HFFc6 (cell line): ENCODE results near the gene C4orf50. TPM values are rescaled to one million over a fixed set of nuclear protein-coding genes. Genes with fewer than 3 reads are reported as not detected.

ENCODE experiments used
- DNase-seq: peaks from one replicate; pipeline ENCODE4 v3.0.0-alpha.2; 2018
- H3K27ac Mint-ChIP-seq: 2 replicates; pipeline ENCODE4 v1.8.0; 2020; ENCODE audit warnings: mild to moderate bottlenecking, mixed read lengths
- H3K27me3 Mint-ChIP-seq: 2 replicates; pipeline ENCODE4 v1.8.0; 2021; ENCODE audit warnings: mild to moderate bottlenecking, moderate library complexity, mixed read lengths; ENCODE audit not compliant: insufficient read depth
- H3K36me3 Mint-ChIP-seq: 2 replicates; pipeline ENCODE4 v1.8.0; 2021; ENCODE audit warnings: low read depth, mixed read lengths
- H3K4me1 Mint-ChIP-seq: 2 replicates; pipeline ENCODE4 v1.8.0; 2020; ENCODE audit warnings: low read depth, mixed read lengths
- H3K4me3 Mint-ChIP-seq: 2 replicates; pipeline ENCODE4 v1.8.0; 2020; ENCODE audit warnings: mild to moderate bottlenecking, moderate library complexity, mixed read lengths
- H3K9me3 Mint-ChIP-seq: 2 replicates; pipeline ENCODE4 v1.8.0; 2020; ENCODE audit warnings: mild to moderate bottlenecking, mixed read lengths
- total RNA-seq, 6 experiments: library from RNA; stranded (reverse); fragmentation: NEBNext Ultra II Directional; extraction: Animal tissue kit (Norgen Biotek cat#: 25700); gene quantifications; 2 replicates in 1 of 6; 3 replicates in 5 of 6; pipeline ENCODE4 v1.2.3, GENCODE V29; 2021
- TF ChIP-seq, protein P1 (sequence below): fragments of 200-600 bp; sonication (generic); IDR thresholded peaks from 2 replicates; pipeline ENCODE4 v1.5.0; 2021; ENCODE audit warnings: antibody characterized with exemption, mild to moderate bottlenecking

C4orf50 gene
- total RNA-seq, 6 experiments from 2014 or later = not detected

DNA sequence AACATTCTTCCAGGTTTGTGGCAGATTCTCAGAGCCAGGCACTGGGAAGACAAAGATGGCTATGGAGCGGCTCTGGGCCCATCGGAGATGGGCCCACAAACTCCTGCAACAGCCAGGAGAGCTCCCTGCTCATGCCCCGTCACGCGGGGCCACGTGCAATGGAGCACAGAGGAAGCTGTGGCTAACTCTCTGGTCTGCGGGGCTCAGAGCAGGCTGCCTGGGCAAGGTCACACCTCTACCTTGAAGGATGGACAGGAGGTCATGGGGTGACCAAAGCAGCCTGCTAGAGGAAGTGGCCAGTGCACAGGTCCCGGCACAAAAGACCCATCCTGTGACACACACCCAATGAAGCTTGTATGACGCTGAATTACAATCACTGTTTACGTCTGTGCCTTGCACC is 45.2 kb downstream of the C4orf50 start:
- Mint-ChIP-seq H3K27ac (no peak overlapping the region), H3K36me3 (peaks cover 10% of the 10 kb centered on the region; the same call in 1 of the 2 replicates), H3K4me1 (no peaks in the 10 kb centered on the region), H3K27me3 (peaks cover 8% of the 10 kb centered on the region), H3K9me3 (peaks cover 49% of the 10 kb centered on the region), H3K4me3 (no peak overlapping the region)
- TF ChIP-seq, protein P1, sequence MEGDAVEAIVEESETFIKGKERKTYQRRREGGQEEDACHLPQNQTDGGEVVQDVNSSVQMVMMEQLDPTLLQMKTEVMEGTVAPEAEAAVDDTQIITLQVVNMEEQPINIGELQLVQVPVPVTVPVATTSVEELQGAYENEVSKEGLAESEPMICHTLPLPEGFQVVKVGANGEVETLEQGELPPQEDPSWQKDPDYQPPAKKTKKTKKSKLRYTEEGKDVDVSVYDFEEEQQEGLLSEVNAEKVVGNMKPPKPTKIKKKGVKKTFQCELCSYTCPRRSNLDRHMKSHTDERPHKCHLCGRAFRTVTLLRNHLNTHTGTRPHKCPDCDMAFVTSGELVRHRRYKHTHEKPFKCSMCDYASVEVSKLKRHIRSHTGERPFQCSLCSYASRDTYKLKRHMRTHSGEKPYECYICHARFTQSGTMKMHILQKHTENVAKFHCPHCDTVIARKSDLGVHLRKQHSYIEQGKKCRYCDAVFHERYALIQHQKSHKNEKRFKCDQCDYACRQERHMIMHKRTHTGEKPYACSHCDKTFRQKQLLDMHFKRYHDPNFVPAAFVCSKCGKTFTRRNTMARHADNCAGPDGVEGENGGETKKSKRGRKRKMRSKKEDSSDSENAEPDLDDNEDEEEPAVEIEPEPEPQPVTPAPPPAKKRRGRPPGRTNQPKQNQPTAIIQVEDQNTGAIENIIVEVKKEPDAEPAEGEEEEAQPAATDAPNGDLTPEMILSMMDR = no peak
- no peak for DNase-seq

DNA sequence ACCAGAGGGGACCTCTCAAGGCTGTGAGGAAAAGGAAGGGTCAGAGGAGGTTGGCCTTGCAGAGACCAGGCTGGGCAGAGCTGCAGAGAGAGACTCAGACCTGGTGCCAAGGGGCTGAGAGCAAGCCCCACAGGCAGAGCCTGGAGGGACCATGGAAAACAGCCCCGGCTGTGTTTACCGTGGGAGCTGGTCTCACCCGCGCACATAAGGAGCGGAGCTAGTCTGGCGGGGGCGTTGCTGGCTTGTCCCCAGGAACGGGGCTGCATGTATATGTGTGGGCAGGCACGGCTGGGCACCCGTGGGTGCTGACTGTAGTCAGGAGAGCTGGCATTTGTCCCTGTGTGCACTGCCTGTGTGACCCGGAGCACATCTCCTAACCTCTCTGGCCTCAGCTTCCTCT is 45.7 kb downstream of the C4orf50 start:
- Mint-ChIP-seq H3K4me3 (no peak overlapping the region), H3K27ac (no peak overlapping the region), H3K36me3 (peaks cover 10% of the 10 kb centered on the region; the same call in 1 of the 2 replicates), H3K4me1 (no peaks in the 10 kb centered on the region), H3K9me3 (peaks cover 53% of the 10 kb centered on the region), H3K27me3 (peaks cover 8% of the 10 kb centered on the region)
- TF ChIP-seq, protein P1 = no peak
- DNase-seq = no peak

DNA sequence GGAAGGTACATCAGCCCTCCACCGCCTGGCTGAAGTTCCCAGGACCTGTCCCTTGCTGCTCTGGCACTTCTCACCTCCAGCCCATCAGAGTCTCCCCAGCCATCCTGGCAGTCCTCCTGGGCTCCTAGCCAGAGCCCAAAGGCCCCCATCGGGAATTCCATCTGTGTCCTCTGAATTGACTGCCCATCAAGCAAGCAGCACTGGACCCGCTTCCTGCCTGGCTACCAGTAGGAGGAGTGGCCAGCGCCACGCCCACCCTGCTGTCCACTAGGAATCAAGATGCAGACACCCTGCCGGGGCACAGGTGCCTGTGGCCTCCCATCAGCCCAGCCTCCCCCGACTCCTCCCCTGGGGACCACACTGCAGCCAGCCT is 47.2 kb downstream of the C4orf50 start:
- no peak overlapping the region for H3K27ac Mint-ChIP-seq
- H3K4me3 Mint-ChIP-seq = no peak overlapping the region
- H3K4me1 Mint-ChIP-seq = no peaks in the 10 kb centered on the region
- H3K9me3 Mint-ChIP-seq = peaks cover 55% of the 10 kb centered on the region
- peaks cover 10% of the 10 kb centered on the region; the same call in 1 of the 2 replicates for H3K36me3 Mint-ChIP-seq
- peaks cover 8% of the 10 kb centered on the region for H3K27me3 Mint-ChIP-seq
- no peak for DNase-seq
- TF ChIP-seq, protein P1 = no peak

DNA sequence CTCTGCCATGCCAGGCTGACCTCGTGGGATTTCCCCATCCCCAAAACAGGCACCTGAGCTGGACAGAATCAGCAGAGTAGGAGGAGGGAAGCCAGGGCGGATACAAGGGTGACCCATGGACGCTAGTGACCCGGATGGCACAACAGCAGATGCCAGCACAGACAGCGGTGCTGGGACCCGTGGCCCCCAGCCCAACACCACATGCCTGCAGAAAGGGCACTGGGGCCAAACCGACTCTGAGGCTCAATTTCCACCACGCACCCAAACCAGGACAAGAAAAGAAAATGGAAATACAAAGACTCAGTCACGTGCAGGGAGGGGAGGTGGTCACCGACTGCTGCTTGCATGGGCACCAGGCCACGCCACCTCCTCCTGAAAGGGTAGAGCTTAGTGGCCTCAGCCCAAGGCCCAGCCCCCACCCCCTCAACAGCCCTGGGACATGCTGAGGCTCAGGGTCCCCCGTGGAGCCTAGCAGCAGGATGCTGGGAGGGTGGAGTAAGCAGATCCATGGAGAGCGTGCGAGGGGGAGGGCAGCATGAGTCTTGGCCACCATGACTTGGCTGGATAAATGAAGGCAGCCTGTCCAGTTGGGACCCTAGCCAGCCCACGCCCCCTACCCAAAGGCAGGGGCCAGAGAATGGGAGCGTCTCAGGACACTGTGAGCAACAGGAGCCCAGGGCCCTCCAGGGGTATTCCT is 47.7 kb downstream of the C4orf50 start:
- no peak for DNase-seq
- H3K4me3 Mint-ChIP-seq = no peak overlapping the region
- H3K9me3 Mint-ChIP-seq = peaks cover 55% of the 10 kb centered on the region
- H3K4me1 Mint-ChIP-seq = no peaks in the 10 kb centered on the region
- TF ChIP-seq, protein P1 = no peak
- H3K27me3 Mint-ChIP-seq = peaks cover 6% of the 10 kb centered on the region
- H3K27ac Mint-ChIP-seq = no peak overlapping the region
- H3K36me3 Mint-ChIP-seq = peaks cover 10% of the 10 kb centered on the region; the same call in 1 of the 2 replicates

DNA sequence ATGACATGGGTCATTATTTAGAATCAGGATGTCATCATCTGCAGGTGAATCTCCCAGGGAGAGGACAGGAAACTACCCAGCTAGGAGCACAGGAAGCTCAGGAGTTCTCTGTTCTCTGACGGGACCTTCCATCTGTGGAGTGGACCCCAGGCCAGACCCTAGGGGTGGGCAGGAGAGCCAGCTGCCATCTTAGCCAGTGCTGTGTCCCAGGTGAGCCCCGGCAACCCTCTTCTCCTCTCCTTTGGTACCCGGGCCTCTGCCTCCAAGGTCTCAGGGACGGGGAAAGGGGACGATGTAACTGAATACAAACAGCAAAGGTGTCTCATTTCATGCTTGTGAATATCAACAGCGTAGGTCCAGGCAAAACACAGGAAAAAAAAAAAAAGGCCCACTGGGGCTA is 48.5 kb downstream of the C4orf50 start:
- Mint-ChIP-seq H3K9me3 (peaks cover 55% of the 10 kb centered on the region), H3K27me3 (peaks cover 8% of the 10 kb centered on the region), H3K4me1 (no peaks in the 10 kb centered on the region), H3K4me3 (no peak overlapping the region), H3K36me3 (peaks cover 10% of the 10 kb centered on the region; the same call in 1 of the 2 replicates), H3K27ac (no peak overlapping the region)
- TF ChIP-seq, protein P1 = no peak
- DNase-seq = no peak
